ENCODE data around the gene HCFC1R1.

Gene HCFC1R1

DNA sequence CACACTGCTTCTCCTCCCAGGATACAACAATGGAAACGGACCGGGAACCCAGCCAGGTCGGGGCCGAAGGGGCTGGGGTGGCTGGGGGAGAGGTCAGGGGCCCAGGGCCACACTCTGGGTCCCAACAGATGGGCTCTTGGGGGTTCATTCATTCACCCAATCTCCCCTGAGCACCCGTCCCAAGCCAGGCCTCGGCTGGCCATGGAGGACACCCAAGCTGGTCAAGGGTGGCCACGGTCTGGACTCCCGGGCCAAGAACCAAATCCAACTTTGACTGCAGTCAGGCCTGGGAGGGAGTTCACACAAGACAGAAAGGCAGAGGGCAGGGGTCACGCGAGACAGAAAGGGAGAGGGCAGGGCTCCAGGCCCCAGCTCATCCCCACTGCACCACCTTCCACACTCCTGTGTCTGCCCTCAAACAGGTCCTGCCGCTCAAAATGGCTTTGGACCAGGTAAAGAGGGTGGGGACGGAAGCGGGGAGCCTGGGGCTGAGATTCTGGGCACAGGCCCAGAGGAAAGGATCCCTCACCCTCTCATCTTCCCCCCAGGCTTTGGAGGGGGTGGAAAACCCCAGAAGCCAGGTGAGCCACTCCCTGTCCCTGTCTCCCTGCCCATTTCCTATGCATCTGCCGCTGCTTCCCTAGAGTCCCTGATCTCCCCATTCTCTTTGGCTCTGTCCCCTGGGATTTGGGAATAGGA lies 31.2 kb downstream of the HCFC1R1 start:
- WGBS (ENCODE audit: insufficient coverage, insufficient read length): no CpG with 5 or more reads among the region's 14 CpGs
- Histone ChIP-seq H3K4me1 (ENCODE audit: control insufficient read depth, insufficient read depth, low read length) (peaks cover 9% of the 10 kb centered on the region), H3K27me3 (ENCODE audit: control insufficient read depth, insufficient read depth, low read length) (no peaks in the 10 kb centered on the region), H3K27ac (ENCODE audit: low read length) (no peak overlapping the region), H3K4me3 (ENCODE audit: low read length) (no peak overlapping the region), H3K36me3 (ENCODE audit: control insufficient read depth, insufficient read depth, low read length) (no peaks in the 10 kb centered on the region; the same call in 1 of the 2 replicates), H3K9me3 (ENCODE audit: control insufficient read depth, insufficient read depth, low read length) (no peaks in the 10 kb centered on the region)
- no peak for DNase-seq (ENCODE audit: low read depth, low spot score)

DNA sequence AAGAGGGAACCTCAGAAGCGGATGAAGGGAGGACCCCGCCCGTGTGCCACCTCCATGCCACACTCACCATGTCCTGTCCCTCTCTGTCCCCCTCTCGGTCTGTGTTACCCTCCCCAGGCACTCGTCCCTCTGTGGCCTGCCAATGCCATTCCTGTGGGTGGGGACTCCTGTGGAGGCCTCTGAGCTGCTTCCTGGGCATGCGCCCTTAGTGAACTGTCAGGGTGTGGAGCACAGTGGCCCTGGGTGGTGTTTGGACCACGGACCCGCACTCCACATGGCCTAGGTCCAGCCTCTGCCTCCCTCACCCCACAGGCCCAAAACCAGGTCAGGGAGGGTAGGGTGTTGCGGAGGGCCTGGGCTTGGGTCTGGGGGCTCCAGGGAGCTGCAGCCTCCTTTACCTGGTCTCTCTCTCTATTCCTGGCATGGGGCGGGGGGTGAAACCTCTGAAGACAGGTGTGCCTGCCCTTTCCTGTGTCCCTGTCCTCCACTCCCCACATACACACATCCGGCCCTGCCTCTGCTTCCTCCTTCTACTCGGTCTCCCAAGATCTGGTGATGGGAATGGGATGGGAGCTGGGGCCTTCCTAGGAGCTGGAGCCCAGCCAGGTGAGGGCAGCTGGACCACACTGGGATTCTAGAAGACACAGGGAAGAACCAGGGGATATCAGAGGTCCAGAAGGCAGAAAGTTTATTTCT lies 32.0 kb downstream of the HCFC1R1 start:
- Histone ChIP-seq H3K27ac (ENCODE audit: low read length) (no peak overlapping the region), H3K9me3 (ENCODE audit: control insufficient read depth, insufficient read depth, low read length) (no peaks in the 10 kb centered on the region), H3K4me3 (ENCODE audit: low read length) (no peak overlapping the region), H3K4me1 (ENCODE audit: control insufficient read depth, insufficient read depth, low read length) (peaks cover 9% of the 10 kb centered on the region), H3K27me3 (ENCODE audit: control insufficient read depth, insufficient read depth, low read length) (no peaks in the 10 kb centered on the region), H3K36me3 (ENCODE audit: control insufficient read depth, insufficient read depth, low read length) (no peaks in the 10 kb centered on the region; the same call in 1 of the 2 replicates)
- DNase-seq (ENCODE audit: low read depth, low spot score): no peak
- WGBS (ENCODE audit: insufficient coverage, insufficient read length): no CpG with 5 or more reads among the region's 12 CpGs

DNA sequence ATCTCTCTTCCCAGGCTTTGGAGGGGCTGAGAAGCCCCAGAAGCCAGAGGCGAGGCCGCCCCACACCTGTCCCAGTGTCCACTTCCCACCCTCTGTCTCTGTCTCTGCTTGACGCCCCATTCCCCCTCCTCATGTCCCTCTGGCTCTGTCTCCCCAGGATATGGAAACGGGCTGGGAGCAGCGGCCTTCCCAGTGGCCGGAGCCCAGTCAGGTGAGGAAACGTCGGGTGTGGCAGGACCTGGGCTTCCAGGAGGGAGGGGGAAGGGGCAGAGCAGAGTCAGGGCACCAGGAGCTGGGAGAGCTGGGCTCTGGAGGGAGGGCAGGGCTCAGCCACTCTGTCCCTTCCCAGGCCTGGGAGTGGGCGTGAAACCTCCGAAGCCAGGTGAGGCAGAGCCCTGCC lies 32.9 kb downstream of the HCFC1R1 start:
- DNase-seq (ENCODE audit: low read depth, low spot score): no peak
- no peak overlapping the region for H3K27ac ChIP-seq (ENCODE audit: low read length)
- no peaks in the 10 kb centered on the region for H3K9me3 ChIP-seq (ENCODE audit: control insufficient read depth, insufficient read depth, low read length)
- no CpG with 5 or more reads among the region's 10 CpGs for WGBS (ENCODE audit: insufficient coverage, insufficient read length)
- H3K4me3 ChIP-seq (ENCODE audit: low read length): no peak overlapping the region
- no peaks in the 10 kb centered on the region; the same call in 1 of the 2 replicates for H3K36me3 ChIP-seq (ENCODE audit: control insufficient read depth, insufficient read depth, low read length)
- peaks cover 9% of the 10 kb centered on the region for H3K4me1 ChIP-seq (ENCODE audit: control insufficient read depth, insufficient read depth, low read length)
- no peaks in the 10 kb centered on the region for H3K27me3 ChIP-seq (ENCODE audit: control insufficient read depth, insufficient read depth, low read length)

DNA sequence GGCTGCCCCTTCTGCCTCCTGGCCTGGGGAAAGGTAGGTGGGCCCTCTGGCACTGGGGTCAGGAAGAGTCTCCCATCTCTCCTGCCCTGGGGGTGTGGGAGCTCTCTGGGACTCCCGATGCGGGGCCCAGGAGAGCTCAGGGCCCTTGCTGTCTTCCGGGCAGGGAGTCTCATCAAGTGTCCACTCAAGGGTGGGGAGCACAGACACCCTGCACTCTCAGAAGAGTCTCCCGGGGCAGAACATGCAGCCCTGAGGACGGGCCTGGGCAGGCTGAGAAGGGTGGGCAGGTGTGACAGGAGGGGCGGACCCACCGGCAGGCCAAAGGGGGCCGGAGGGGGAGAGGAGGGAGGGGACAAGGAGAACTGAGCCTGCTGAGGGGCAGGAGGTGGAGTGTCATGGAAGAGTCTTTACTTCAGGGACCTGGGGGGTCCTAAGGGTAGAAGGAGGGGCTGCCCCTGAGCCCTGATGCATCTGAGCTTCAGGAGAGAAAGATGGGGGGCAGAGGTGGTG lies 35.1 kb downstream of the HCFC1R1 start:
- no peaks in the 10 kb centered on the region for H3K27me3 ChIP-seq (ENCODE audit: control insufficient read depth, insufficient read depth, low read length)
- H3K4me3 ChIP-seq (ENCODE audit: low read length): no peak overlapping the region
- H3K27ac ChIP-seq (ENCODE audit: low read length): no peak overlapping the region
- no peaks in the 10 kb centered on the region for H3K9me3 ChIP-seq (ENCODE audit: control insufficient read depth, insufficient read depth, low read length)
- no CpG with 5 or more reads among the region's 8 CpGs for WGBS (ENCODE audit: insufficient coverage, insufficient read length)
- peaks cover 9% of the 10 kb centered on the region for H3K4me1 ChIP-seq (ENCODE audit: control insufficient read depth, insufficient read depth, low read length)
- H3K36me3 ChIP-seq (ENCODE audit: control insufficient read depth, insufficient read depth, low read length): no peaks in the 10 kb centered on the region; the same call in 1 of the 2 replicates
- no peak for DNase-seq (ENCODE audit: low read depth, low spot score)

DNA sequence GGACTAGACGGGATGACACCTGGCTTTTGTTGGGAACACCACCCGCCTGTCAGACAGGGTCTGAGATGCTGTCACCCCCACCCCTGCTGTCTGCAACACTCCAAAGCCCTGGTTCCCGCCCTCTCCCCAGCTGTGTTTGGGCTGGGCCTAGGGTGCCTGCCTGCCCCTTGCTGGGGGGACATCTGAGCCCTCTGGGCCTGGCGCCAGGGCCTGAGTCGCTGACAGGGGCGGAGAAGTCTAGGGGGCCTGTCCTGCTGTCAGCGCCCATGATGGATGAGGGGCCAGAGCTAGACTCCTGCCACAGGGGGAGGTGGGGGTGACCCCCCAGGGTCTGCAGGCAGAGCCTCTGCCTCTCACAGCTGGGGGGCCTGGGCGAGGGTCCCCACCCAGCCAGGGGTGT lies 35.9 kb downstream of the HCFC1R1 start:
- Histone ChIP-seq H3K4me1 (ENCODE audit: control insufficient read depth, insufficient read depth, low read length) (peaks cover 12% of the 10 kb centered on the region), H3K4me3 (ENCODE audit: low read length) (no peak overlapping the region), H3K27me3 (ENCODE audit: control insufficient read depth, insufficient read depth, low read length) (no peaks in the 10 kb centered on the region), H3K9me3 (ENCODE audit: control insufficient read depth, insufficient read depth, low read length) (no peaks in the 10 kb centered on the region), H3K27ac (ENCODE audit: low read length) (no peak overlapping the region), H3K36me3 (ENCODE audit: control insufficient read depth, insufficient read depth, low read length) (no peaks in the 10 kb centered on the region; the same call in 1 of the 2 replicates)
- no peak for DNase-seq (ENCODE audit: low read depth, low spot score)
- no CpG with 5 or more reads among the region's 8 CpGs for WGBS (ENCODE audit: insufficient coverage, insufficient read length)

DNA sequence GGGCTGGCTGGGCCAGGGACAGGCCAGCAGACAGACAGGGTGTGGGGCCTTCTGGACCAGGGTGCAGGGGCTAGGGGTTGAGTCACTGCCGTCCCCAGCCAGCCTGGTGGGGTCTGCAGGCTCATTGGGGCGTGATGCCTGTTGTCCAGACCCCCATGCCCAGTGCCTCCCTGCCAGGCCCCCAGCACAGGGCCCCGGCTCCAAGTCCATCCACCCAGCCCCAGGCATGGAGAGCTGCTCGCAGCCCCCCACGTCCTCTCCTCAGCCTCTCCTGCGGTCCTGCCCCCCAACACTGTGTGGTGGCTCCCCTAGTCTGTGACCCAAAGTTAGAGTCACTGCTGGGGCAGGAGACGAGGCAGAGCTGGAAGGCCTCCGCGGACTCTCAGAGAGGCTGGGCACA lies 36.5 kb downstream of the HCFC1R1 start:
- no CpG with 5 or more reads among the region's 9 CpGs for WGBS (ENCODE audit: insufficient coverage, insufficient read length)

DNA sequence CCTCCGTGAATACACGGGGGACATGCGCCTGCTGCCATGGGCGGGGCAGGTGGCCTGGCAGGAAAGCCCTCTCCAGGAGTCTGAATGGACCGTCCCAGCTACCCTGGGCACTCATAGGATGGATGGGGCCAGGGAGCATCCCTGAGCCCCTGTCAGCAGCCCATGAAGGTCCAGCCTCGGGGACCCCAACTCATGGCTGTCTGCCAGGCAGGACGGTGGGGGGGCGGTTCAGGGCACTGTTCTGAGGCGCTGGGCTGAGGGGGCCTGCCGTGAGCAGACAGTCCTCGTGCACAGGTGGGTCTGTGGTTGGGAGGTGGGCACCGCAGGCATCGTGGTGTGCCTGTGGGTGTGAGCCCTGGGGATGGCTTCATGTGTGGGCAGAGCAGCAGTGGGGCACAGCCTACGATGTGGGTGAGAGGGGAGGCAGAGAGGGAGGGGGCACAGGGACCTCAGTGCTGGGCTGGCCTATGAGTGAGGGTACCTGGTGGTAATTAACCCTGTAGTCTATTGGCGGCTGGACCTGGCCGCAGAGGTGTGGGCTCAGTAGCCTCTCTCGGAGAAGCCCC lies 37.0 kb downstream of the HCFC1R1 start:
- Histone ChIP-seq H3K4me1 (ENCODE audit: control insufficient read depth, insufficient read depth, low read length) (peaks cover 14% of the 10 kb centered on the region), H3K4me3 (ENCODE audit: low read length) (no peak overlapping the region), H3K9me3 (ENCODE audit: control insufficient read depth, insufficient read depth, low read length) (no peaks in the 10 kb centered on the region), H3K27ac (ENCODE audit: low read length) (no peak overlapping the region), H3K27me3 (ENCODE audit: control insufficient read depth, insufficient read depth, low read length) (no peaks in the 10 kb centered on the region), H3K36me3 (ENCODE audit: control insufficient read depth, insufficient read depth, low read length) (no peaks in the 10 kb centered on the region; the same call in 1 of the 2 replicates)
- no CpG with 5 or more reads among the region's 17 CpGs for WGBS (ENCODE audit: insufficient coverage, insufficient read length)
- no peak for DNase-seq (ENCODE audit: low read depth, low spot score)

More for the DNA sequence above, 36.5 kb downstream of the HCFC1R1 start:
- H3K4me3 ChIP-seq (ENCODE audit: low read length): no peak overlapping the region
- H3K27me3 ChIP-seq (ENCODE audit: control insufficient read depth, insufficient read depth, low read length): no peaks in the 10 kb centered on the region
- no peaks in the 10 kb centered on the region for H3K9me3 ChIP-seq (ENCODE audit: control insufficient read depth, insufficient read depth, low read length)
- no peaks in the 10 kb centered on the region; the same call in 1 of the 2 replicates for H3K36me3 ChIP-seq (ENCODE audit: control insufficient read depth, insufficient read depth, low read length)
- peaks cover 12% of the 10 kb centered on the region for H3K4me1 ChIP-seq (ENCODE audit: control insufficient read depth, insufficient read depth, low read length)
- DNase-seq (ENCODE audit: low read depth, low spot score): no peak
- H3K27ac ChIP-seq (ENCODE audit: low read length): no peak overlapping the region

DNA sequence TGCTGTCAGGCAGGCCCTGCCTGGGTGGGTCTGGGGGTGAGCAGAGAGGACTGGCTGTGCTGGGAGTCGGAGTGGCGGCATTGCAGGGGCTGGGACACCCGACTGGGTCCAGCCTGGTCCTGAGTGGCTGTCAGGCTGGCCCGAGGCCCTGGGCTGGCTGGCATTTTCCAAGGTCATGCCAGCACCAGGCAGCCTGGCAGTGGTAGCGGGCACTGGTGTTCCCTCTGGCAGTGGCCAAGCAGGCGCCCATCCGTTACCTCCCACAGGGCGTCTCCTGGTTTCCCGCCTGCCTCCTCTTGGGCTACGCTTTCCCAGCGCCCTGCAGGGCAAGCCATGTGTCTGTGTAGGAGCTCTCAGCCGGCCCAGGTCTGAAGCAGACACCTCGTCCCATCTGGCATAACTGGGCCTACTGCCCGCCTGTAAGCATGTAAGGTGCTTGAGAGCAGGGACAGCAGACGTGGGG lies 37.8 kb downstream of the HCFC1R1 start:
- no CpG with 5 or more reads among the region's 15 CpGs for WGBS (ENCODE audit: insufficient coverage, insufficient read length)
- Histone ChIP-seq H3K4me1 (ENCODE audit: control insufficient read depth, insufficient read depth, low read length) (peaks cover 14% of the 10 kb centered on the region), H3K36me3 (ENCODE audit: control insufficient read depth, insufficient read depth, low read length) (no peaks in the 10 kb centered on the region; the same call in 1 of the 2 replicates), H3K4me3 (ENCODE audit: low read length) (no peak overlapping the region), H3K27me3 (ENCODE audit: control insufficient read depth, insufficient read depth, low read length) (no peaks in the 10 kb centered on the region), H3K27ac (ENCODE audit: low read length) (no peak overlapping the region), H3K9me3 (ENCODE audit: control insufficient read depth, insufficient read depth, low read length) (no peaks in the 10 kb centered on the region)
- no peak for DNase-seq (ENCODE audit: low read depth, low spot score)

DNA sequence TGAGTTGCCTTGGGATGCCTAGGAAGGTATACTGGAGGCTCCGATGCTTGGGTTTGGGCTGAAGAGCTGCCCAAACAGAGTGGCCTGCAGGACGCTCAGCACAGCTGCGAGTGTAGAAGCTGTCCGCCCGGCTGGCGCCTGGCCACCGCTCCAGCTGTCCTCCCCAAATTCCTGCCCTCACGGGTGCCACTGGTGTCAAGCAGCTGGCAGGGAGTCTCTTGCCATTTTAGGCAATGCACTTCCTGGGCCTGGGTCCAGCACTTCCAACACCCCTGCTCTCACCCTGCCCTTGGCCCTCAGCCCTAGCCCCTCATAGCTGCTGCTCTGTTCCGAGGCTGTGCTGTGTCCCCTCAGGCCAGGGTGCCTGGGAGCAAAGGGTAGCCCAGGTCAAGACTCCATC lies 38.3 kb downstream of the HCFC1R1 start:
- peaks cover 10% of the 10 kb centered on the region for H3K4me1 ChIP-seq (ENCODE audit: control insufficient read depth, insufficient read depth, low read length)
- no peak for DNase-seq (ENCODE audit: low read depth, low spot score)
- H3K36me3 ChIP-seq (ENCODE audit: control insufficient read depth, insufficient read depth, low read length): no peaks in the 10 kb centered on the region; the same call in 1 of the 2 replicates
- no peak overlapping the region for H3K4me3 ChIP-seq (ENCODE audit: low read length)
- WGBS (ENCODE audit: insufficient coverage, insufficient read length): no CpG with 5 or more reads among the region's 9 CpGs
- H3K27ac ChIP-seq (ENCODE audit: low read length): no peak overlapping the region
- no peaks in the 10 kb centered on the region for H3K27me3 ChIP-seq (ENCODE audit: control insufficient read depth, insufficient read depth, low read length)
- H3K9me3 ChIP-seq (ENCODE audit: control insufficient read depth, insufficient read depth, low read length): no peaks in the 10 kb centered on the region

DNA sequence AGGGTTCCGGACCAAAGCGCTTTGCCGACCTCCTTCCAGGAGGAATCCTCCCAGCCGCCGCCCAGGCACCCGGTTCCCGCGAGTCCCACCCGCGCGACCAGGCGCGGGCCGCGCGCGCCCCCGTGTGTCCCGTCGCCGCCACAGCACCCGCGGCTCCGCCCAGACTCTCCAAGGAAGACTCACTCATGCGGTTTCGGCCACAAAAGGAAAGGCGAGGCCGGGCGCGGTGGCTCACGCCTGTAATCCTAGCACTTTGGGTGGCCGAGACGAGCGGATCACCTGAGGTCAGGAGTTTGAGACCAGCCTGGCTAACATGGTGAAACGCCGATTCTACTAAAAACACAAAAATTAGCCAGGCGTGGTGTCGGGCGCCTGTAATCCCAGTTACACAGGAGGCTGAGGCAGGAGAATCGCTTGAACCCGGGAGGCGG lies 40.0 kb downstream of the HCFC1R1 start:
- H3K4me3 ChIP-seq (ENCODE audit: low read length): no peak overlapping the region
- H3K27ac ChIP-seq (ENCODE audit: low read length): no peak overlapping the region
- no peaks in the 10 kb centered on the region for H3K27me3 ChIP-seq (ENCODE audit: control insufficient read depth, insufficient read depth, low read length)
- DNase-seq (ENCODE audit: low read depth, low spot score): no peak
- peaks cover 5% of the 10 kb centered on the region for H3K4me1 ChIP-seq (ENCODE audit: control insufficient read depth, insufficient read depth, low read length)
- WGBS (ENCODE audit: insufficient coverage, insufficient read length): no CpG with 5 or more reads among the region's 42 CpGs
- H3K36me3 ChIP-seq (ENCODE audit: control insufficient read depth, insufficient read depth, low read length): no peaks in the 10 kb centered on the region; the same call in 1 of the 2 replicates
- H3K9me3 ChIP-seq (ENCODE audit: control insufficient read depth, insufficient read depth, low read length): no peaks in the 10 kb centered on the region
